Liver (tissue), 3 donors: ENCODE results near the gene NDST1.

Experiments
- FOXA1 ChIP-seq: IDR thresholded peaks from 2 replicates; pipeline ENCODE4 v1.6.1; 2016; ENCODE audit warnings: antibody characterized with exemption
- GABPA ChIP-seq, 2 donors: IDR thresholded peaks in 1 of 2; conservative IDR thresholded peaks in 1 of 2; 2 replicates each; pipeline ENCODE4 v1.6.1; 2016; ENCODE audit warnings: antibody characterized with exemption in 2 of 2, mild to moderate bottlenecking in 1 of 2, moderate library complexity in 1 of 2
- JUND ChIP-seq, 2 donors: IDR thresholded peaks; 2 replicates each; pipeline ENCODE4 v1.6.1; 2016; ENCODE audit warnings: antibody characterized with exemption in 2 of 2
- RAD21 ChIP-seq, 2 donors: IDR thresholded peaks; 2 replicates each; pipeline ENCODE4 v1.6.1; 2016; ENCODE audit warnings: antibody characterized with exemption in 2 of 2, mild to moderate bottlenecking in 2 of 2
- RXRA ChIP-seq, 2 donors: IDR thresholded peaks; 2 replicates each; pipeline ENCODE4 v1.6.1; 2017 to 2018; ENCODE audit warnings: antibody characterized with exemption in 2 of 2, mild to moderate bottlenecking in 1 of 2
- SP1 ChIP-seq: IDR thresholded peaks from 2 replicates; pipeline ENCODE4 v1.6.1; 2018; ENCODE audit warnings: antibody characterized with exemption, mild to moderate bottlenecking
- TAF1 ChIP-seq: conservative IDR thresholded peaks from 2 replicates; pipeline ENCODE4 v1.6.1; 2016; ENCODE audit warnings: antibody characterized with exemption, mild to moderate bottlenecking
- YY1 ChIP-seq: IDR thresholded peaks from 2 replicates; pipeline ENCODE4 v1.6.1; 2016; ENCODE audit warnings: antibody characterized with exemption, mild to moderate bottlenecking
- TF ChIP-seq, protein P1 (sequence below): fragments of 150-350 bp; IDR thresholded peaks from 2 replicates; pipeline ENCODE4 v1.5.1; 2017; ENCODE audit warnings: improper control_type of control experiment, low read depth, low read length; ENCODE audit not compliant: missing input control
- TF ChIP-seq, protein P2 (sequence below): IDR thresholded peaks from 2 replicates; pipeline ENCODE4 v1.6.1; 2016; ENCODE audit warnings: antibody characterized with exemption
- TF ChIP-seq, protein P3 (sequence below): IDR thresholded peaks from 2 replicates; pipeline ENCODE4 v1.6.1; 2016; ENCODE audit warnings: antibody characterized with exemption, mild to moderate bottlenecking
- TF ChIP-seq, protein P4 (sequence below): IDR thresholded peaks from 2 replicates; pipeline ENCODE4 v1.6.1; 2016; ENCODE audit warnings: antibody characterized with exemption
- donor health status: healthy.
- donor health status: healthy.

DNA sequence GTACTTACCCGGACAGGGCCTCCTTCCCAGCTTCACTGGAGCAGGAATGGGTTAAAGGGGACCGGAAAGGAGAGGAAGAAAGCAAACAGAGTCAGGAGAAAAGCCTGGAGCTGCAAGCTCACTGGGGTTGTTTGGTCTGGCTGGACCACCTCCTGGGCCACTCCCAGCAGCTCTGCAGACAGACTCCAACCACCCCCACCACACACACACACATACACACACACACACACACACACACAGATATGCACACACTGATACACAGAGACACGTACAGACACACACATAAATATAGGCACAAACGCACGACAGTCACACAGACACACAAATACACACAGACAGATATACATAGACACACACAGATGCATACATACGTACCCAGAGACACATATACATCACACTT is 97.6 kb downstream of the NDST1 start:
- TF ChIP-seq, protein P1, sequence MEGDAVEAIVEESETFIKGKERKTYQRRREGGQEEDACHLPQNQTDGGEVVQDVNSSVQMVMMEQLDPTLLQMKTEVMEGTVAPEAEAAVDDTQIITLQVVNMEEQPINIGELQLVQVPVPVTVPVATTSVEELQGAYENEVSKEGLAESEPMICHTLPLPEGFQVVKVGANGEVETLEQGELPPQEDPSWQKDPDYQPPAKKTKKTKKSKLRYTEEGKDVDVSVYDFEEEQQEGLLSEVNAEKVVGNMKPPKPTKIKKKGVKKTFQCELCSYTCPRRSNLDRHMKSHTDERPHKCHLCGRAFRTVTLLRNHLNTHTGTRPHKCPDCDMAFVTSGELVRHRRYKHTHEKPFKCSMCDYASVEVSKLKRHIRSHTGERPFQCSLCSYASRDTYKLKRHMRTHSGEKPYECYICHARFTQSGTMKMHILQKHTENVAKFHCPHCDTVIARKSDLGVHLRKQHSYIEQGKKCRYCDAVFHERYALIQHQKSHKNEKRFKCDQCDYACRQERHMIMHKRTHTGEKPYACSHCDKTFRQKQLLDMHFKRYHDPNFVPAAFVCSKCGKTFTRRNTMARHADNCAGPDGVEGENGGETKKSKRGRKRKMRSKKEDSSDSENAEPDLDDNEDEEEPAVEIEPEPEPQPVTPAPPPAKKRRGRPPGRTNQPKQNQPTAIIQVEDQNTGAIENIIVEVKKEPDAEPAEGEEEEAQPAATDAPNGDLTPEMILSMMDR, result no peak
- TF ChIP-seq, protein P2, sequence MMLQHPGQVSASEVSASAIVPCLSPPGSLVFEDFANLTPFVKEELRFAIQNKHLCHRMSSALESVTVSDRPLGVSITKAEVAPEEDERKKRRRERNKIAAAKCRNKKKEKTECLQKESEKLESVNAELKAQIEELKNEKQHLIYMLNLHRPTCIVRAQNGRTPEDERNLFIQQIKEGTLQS, result no peak
- TF ChIP-seq JUND (IDR thresholded peaks at IDR 0.05) (no peak), SP1 (no peak), TAF1 (no peak), YY1 (no peak), FOXA1 (no peak), RXRA (IDR thresholded peaks at IDR 0.05) (no peak), RAD21 (IDR thresholded peaks at IDR 0.05) (no peak), GABPA (IDR thresholded peaks at IDR 0.05 in 1 of 2, conservative IDR thresholded peaks at IDR 0.05 in 1 of 2) (no peak)
- TF ChIP-seq, protein P3, sequence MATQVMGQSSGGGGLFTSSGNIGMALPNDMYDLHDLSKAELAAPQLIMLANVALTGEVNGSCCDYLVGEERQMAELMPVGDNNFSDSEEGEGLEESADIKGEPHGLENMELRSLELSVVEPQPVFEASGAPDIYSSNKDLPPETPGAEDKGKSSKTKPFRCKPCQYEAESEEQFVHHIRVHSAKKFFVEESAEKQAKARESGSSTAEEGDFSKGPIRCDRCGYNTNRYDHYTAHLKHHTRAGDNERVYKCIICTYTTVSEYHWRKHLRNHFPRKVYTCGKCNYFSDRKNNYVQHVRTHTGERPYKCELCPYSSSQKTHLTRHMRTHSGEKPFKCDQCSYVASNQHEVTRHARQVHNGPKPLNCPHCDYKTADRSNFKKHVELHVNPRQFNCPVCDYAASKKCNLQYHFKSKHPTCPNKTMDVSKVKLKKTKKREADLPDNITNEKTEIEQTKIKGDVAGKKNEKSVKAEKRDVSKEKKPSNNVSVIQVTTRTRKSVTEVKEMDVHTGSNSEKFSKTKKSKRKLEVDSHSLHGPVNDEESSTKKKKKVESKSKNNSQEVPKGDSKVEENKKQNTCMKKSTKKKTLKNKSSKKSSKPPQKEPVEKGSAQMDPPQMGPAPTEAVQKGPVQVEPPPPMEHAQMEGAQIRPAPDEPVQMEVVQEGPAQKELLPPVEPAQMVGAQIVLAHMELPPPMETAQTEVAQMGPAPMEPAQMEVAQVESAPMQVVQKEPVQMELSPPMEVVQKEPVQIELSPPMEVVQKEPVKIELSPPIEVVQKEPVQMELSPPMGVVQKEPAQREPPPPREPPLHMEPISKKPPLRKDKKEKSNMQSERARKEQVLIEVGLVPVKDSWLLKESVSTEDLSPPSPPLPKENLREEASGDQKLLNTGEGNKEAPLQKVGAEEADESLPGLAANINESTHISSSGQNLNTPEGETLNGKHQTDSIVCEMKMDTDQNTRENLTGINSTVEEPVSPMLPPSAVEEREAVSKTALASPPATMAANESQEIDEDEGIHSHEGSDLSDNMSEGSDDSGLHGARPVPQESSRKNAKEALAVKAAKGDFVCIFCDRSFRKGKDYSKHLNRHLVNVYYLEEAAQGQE, result no peak
- TF ChIP-seq, protein P4, sequence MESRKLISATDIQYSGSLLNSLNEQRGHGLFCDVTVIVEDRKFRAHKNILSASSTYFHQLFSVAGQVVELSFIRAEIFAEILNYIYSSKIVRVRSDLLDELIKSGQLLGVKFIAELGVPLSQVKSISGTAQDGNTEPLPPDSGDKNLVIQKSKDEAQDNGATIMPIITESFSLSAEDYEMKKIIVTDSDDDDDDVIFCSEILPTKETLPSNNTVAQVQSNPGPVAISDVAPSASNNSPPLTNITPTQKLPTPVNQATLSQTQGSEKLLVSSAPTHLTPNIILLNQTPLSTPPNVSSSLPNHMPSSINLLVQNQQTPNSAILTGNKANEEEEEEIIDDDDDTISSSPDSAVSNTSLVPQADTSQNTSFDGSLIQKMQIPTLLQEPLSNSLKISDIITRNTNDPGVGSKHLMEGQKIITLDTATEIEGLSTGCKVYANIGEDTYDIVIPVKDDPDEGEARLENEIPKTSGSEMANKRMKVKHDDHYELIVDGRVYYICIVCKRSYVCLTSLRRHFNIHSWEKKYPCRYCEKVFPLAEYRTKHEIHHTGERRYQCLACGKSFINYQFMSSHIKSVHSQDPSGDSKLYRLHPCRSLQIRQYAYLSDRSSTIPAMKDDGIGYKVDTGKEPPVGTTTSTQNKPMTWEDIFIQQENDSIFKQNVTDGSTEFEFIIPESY, result no peak
